GM20000 (cell line): ENCODE data around the gene MSRB3.

Experiments
- DNase-seq: peaks from one replicate; pipeline ENCODE4 v3.0.0; 2012; ENCODE audit warnings: low spot score
- TF ChIP-seq, protein P1 (sequence below): IDR thresholded peaks from 2 replicates; pipeline ENCODE4 v1.5.1; 2012; ENCODE audit warnings: mild to moderate bottlenecking, control low read depth; ENCODE audit errors: extremely low read depth, missing control alignments

The MSRB3 gene

DNA sequence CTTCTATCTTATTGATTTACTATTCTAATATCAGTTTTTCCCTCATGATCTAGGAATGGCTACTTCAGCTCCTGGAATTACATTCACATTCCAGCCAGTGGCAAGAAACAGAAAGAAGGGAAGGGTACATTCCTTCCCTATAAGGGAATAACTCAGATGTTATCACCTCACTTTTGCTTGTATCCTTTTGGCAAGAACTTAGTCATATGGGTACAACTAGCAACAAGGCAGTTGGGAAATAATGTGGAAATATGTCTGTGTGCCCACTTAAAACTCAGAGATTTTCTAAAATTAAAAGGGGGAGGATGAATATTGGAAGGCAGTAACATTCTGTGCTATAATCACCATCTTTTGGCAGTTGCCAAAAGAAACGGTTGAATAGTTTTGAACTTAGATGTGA, 85.6 kb downstream of the MSRB3 start:
- no peak for DNase-seq
- TF ChIP-seq, protein P1, sequence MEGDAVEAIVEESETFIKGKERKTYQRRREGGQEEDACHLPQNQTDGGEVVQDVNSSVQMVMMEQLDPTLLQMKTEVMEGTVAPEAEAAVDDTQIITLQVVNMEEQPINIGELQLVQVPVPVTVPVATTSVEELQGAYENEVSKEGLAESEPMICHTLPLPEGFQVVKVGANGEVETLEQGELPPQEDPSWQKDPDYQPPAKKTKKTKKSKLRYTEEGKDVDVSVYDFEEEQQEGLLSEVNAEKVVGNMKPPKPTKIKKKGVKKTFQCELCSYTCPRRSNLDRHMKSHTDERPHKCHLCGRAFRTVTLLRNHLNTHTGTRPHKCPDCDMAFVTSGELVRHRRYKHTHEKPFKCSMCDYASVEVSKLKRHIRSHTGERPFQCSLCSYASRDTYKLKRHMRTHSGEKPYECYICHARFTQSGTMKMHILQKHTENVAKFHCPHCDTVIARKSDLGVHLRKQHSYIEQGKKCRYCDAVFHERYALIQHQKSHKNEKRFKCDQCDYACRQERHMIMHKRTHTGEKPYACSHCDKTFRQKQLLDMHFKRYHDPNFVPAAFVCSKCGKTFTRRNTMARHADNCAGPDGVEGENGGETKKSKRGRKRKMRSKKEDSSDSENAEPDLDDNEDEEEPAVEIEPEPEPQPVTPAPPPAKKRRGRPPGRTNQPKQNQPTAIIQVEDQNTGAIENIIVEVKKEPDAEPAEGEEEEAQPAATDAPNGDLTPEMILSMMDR = no peak

DNA sequence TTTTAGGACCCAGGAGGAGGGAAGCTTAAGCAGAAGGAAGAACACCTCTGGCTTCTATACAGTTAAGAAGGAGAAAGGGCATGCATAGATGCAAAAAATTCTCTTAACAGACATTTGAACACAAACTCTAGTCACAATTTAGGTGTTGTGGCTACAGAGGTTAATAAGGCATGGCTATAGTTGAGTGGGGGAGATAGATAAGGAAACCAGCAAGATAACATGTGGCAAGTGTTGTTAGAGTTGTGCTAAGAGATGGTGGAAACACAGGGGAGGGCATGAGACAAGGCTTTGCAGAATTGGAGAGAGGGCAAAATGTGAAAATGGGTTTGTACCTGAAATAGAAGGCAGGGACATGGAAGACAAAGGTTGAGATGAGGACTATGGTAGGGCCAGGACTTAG, 88.9 kb downstream of the MSRB3 start:
- TF ChIP-seq, protein P1 = no peak
- no peak for DNase-seq

DNA sequence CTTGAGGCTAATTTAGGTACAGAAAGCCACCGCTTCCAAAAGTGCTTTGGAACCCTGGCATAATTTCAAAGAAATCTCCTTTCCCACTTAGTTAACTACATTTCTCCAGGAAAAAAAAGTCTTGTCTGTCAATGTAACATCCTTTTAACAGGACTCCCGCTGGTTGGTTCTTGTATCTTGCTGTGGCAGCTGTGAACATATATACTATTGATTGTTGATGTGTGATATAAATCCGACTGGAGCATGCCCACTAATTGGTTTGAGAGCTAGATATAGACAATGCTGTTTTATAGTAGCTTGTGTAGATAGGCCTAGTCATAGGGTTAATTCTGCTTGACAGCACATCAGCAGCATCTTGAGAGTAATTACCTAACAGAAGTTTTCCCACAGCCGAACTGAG, 89.6 kb downstream of the MSRB3 start:
- TF ChIP-seq, protein P1 = no peak
- no peak for DNase-seq

DNA sequence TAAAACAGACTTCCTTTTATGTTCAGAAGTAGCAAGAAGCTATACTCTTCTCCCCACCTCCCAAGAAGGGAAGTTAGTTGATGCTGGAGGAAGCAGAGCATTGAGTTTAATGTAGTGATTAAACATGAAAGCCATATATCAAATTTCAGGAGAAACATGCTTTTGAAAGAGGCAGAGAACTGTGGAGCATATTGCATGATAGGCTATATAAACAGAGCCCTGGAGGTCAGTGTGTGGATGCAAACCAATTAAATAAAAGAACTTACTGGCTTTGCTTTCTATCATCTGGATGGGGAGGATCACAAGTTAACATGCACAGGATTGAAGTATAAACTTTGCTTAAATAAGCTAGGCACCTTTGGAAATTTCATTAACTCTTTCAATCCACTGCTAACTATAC, 94.1 kb downstream of the MSRB3 start:
- TF ChIP-seq, protein P1 = no peak
- no peak for DNase-seq

DNA sequence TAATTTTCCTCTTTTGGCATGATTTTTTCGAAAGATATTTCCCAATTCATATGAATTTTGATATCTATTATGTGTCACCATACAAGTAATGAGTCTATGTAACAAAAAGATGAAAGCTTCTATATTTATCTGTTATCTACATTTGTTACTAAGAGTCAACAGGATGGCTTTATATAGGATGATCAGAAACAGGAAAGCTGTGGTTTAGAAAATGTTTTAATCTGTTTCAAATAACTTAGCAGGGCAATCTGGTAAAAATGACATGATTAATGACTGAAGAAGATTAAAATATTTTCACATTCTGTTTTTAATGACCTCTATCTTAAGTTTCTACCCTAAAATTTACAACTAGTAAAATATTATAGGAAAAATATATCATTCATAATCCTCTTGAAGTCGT, 105.8 kb downstream of the MSRB3 start:
- TF ChIP-seq, protein P1 = no peak
- no peak for DNase-seq

DNA sequence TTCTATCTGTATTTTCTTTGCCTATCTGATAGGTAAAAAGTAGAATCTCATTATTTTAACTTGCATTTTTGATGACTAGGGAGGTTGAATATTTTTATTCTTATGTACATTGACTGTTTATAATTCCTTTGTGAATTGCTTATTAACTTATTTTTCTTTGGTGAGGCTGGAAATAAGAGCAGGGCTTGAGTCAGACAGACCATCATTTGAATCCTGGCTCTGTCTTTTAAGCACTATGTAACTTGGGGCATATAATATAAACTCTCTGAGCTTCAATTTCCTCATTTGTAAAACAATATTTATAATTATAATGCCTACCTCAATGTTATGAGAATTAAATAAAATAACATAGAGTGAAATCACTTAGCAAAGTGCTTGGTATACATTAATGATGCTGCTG, 108.9 kb downstream of the MSRB3 start:
- DNase-seq = no peak
- TF ChIP-seq, protein P1 = no peak

DNA sequence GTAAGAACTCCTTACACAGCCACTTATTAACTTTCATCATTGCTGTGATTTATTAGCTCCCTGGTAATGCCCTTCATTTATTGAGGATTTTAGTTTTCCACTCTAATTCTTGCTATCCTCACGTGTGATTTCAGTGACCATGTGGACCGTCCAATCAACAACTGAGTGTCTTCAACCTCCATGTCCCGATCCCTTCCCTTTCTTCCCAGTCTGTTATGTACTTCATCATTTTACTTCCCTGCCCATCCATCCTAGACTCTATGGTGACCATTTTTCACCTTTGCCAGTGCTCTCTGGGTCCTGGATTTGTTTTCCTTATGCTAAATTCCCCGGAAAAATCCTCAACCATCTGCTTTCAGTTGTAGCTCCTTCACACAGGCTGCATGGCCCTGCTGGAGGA, 111.0 kb downstream of the MSRB3 start:
- TF ChIP-seq, protein P1 = no peak
- no peak for DNase-seq
